Measurements from ENCODE around the gene LZTR1. TPM values are rescaled to one million over a fixed set of nuclear protein-coding genes. Genes with fewer than 3 reads are reported as not detected.

The LZTR1 gene
- total and polyA plus RNA-seq, 2 of the 4 experiments (the other 2 are of a cell fraction): 22.8 to 41.3 TPM

DNA sequence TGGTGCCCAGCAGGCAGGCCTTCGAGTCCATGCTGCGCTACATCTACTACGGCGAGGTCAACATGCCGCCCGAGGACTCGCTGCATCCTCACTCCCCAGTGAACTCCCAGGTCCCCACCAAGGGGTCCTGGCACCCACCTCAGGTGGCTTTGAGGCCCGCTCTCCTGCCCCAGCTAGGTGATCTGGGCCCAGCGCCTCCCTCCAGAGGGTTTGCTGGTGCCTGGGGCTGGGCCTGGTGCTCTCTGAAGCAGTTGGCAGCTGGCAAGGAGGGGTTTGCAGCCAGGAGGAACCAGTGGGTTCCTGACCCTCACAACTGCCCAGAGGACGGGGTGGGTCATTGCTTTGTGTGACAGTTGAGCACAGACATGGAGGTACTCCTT, 13.9 kb downstream of the LZTR1 start:
- Histone ChIP-seq H2BK5ac (ENCODE audit: low read depth, low read length, poor library complexity, severe bottlenecking) (no peak overlapping the region), H3K9ac (ENCODE audit: low read depth, low read length) (no peak overlapping the region), H3K4me1 (ENCODE audit: control insufficient read depth, insufficient read depth, low read length) (peaks cover 10% of the 10 kb centered on the region), H2AK9ac (replicated peaks; ENCODE audit: low read depth, low read length, poor library complexity) (no peak overlapping the region), H2BK20ac (ENCODE audit: low read depth, low read length) (no peak overlapping the region), H3K56ac (ENCODE audit: extremely low read depth, insufficient read depth, low read length) (no peak overlapping the region), H3K27me3 (ENCODE audit: control insufficient read depth, insufficient read depth, low read length) (no peaks in the 10 kb centered on the region), H3K9me3 (ENCODE audit: control insufficient read depth, insufficient read depth, low read length) (no peaks in the 10 kb centered on the region), H2BK120ac (ENCODE audit: low read depth, low read length) (no peak overlapping the region), H3K36me3 (ENCODE audit: control insufficient read depth, insufficient read depth, low read length) (peaks cover 66% of the 10 kb centered on the region), H4K8ac (ENCODE audit: low read depth in 2 of 2, low read length in 2 of 2) (no peak overlapping the region), H3K14ac (replicated peaks; ENCODE audit: low read depth, low read length) (no peak overlapping the region), H2BK15ac (ENCODE audit: low read depth, low read length) (no peak overlapping the region), H3K9me1 (ENCODE audit: insufficient read depth, low read length) (0 out of 2 replicates have a peak, but pooled peaks cover 4% of the 10 kb centered on the region), H4K20me1 (ENCODE audit: insufficient read depth, low read length) (peaks cover 9% of the 10 kb centered on the region; the same call in 1 of the 2 replicates), H3K4me3 (ENCODE audit: insufficient read depth, low read depth, low read length) (no peak overlapping the region), H3K23ac (ENCODE audit: low read depth, low read length) (no peak overlapping the region), H4K91ac (ENCODE audit: insufficient read depth, low read depth, low read length) (no peak overlapping the region), H3K18ac (ENCODE audit: low read depth, low read length) (no peak overlapping the region), H4K5ac (ENCODE audit: low read depth, low read length) (no peak overlapping the region), H3K4me2 (ENCODE audit: low read depth, low read length) (no peak overlapping the region), H2AFZ (replicated peaks; ENCODE audit: low read length, poor library complexity) (no peak overlapping the region), H3K27ac (ENCODE audit: insufficient read depth, low read length) (no peak overlapping the region), H3K79me1 (ENCODE audit: low read depth in 1 of 2, low read length in 2 of 2) (peaks cover 9 to 28% of the 10 kb centered on the region in 2 experiments; a peak in 3 of 4 replicates), H3K4ac (ENCODE audit: low read depth, low read length) (no peak overlapping the region), H2AK5ac (ENCODE audit: low read depth, low read length) (no peak overlapping the region)
- WGBS, 2 experiments (ENCODE audit: extremely low coverage in 2 of 2, insufficient read length in 1 of 2): 80% methylated on average over 1 of the region's 10 CpGs; no CpG with 5 or more reads in 1 of the 2 experiments
- TF ChIP-seq MAFK (IDR thresholded peaks at IDR 0.05; ENCODE audit: low read depth, low read length) (no peak), RAD21 (IDR thresholded peaks at IDR 0.05; ENCODE audit: low read length) (no peak), FOS (IDR thresholded peaks at IDR 0.05; ENCODE audit: low read depth, low read length) (no peak), CHD1 (IDR thresholded peaks at IDR 0.05; ENCODE audit: low read depth, low read length) (no peak), RFX5 (IDR thresholded peaks at IDR 0.05; ENCODE audit: low read depth, low read length) (no peak), BHLHE40 (IDR thresholded peaks at IDR 0.05; ENCODE audit: low read depth, low read length) (no peak), CEBPB (IDR thresholded peaks at IDR 0.05; ENCODE audit: low read depth, low read length) (no peak), POLR2A (IDR thresholded peaks at IDR 0.05; ENCODE audit: low read depth, low read length) (no peak), NFE2L2 (IDR thresholded peaks at IDR 0.05; ENCODE audit: low read depth, low read length) (no peak), MAZ (IDR thresholded peaks at IDR 0.05; ENCODE audit: borderline replicate concordance, low read depth, low read length) (no peak), RCOR1 (IDR thresholded peaks at IDR 0.05; ENCODE audit: insufficient replicate concordance, low read length) (no peak), SMC3 (IDR thresholded peaks at IDR 0.05; ENCODE audit: low read depth, low read length) (no peak)
- TF ChIP-seq, protein P1, sequence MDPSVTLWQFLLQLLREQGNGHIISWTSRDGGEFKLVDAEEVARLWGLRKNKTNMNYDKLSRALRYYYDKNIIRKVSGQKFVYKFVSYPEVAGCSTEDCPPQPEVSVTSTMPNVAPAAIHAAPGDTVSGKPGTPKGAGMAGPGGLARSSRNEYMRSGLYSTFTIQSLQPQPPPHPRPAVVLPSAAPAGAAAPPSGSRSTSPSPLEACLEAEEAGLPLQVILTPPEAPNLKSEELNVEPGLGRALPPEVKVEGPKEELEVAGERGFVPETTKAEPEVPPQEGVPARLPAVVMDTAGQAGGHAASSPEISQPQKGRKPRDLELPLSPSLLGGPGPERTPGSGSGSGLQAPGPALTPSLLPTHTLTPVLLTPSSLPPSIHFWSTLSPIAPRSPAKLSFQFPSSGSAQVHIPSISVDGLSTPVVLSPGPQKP (IDR thresholded peaks at IDR 0.05; ENCODE audit: borderline replicate concordance, low read depth, low read length): no peak
- TF ChIP-seq, protein P2, sequence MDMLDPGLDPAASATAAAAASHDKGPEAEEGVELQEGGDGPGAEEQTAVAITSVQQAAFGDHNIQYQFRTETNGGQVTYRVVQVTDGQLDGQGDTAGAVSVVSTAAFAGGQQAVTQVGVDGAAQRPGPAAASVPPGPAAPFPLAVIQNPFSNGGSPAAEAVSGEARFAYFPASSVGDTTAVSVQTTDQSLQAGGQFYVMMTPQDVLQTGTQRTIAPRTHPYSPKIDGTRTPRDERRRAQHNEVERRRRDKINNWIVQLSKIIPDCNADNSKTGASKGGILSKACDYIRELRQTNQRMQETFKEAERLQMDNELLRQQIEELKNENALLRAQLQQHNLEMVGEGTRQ (IDR thresholded peaks at IDR 0.05; ENCODE audit: low read depth, low read length): no peak
- CTCF ChIA-PET: no interaction called here
- no TSS peak for BruUV-seq (replicated peaks)
- no peak for ATAC-seq (ENCODE audit: low read depth)
- POLR2A ChIA-PET (ENCODE audit: unreplicated experiment): no interaction called here
- intact Hi-C loops (cut with micrococcal nuclease) (no loop called here), in situ Hi-C loops (cut with MboI; ENCODE audit: low sequenced_read_pairs) (no loop called here), dilution Hi-C loops (cut with HindIII; ENCODE audit: low sequenced_read_pairs, unreplicated experiment) (no loop called here)
- DNase-seq: no peak
